Prostate gland (tissue), 2 donors: Measurements from ENCODE around the gene THEM4. TPM values are rescaled to one million over a fixed set of nuclear protein-coding genes. Genes with fewer than 3 reads are reported as not detected.

Experiments
- DNase-seq: peaks from one replicate; pipeline ENCODE4 v3.0.0-alpha.2; 2019; ENCODE audit warnings: low spot score
- H3K27ac ChIP-seq, 2 donors: fragments of 200-600 bp; sonication (generic); 2 replicates each; pipeline ENCODE4 v1.5.1; 2017 to 2019
- H3K27me3 ChIP-seq: fragments of 200-600 bp; sonication (generic); replicated peaks from 2 replicates; pipeline ENCODE4 v1.5.1; 2019; ENCODE audit not compliant: insufficient read depth
- H3K36me3 ChIP-seq, 2 donors: fragments of 200-600 bp; sonication (generic); 1 replicate in 1 of 2; 2 replicates in 1 of 2; pipeline versions ENCODE4 v1.5.1 to v1.8.1; 2017 to 2019
- H3K4me1 ChIP-seq: fragments of 200-600 bp; sonication (generic); replicated peaks from 2 replicates; pipeline ENCODE4 v1.5.1; 2019
- H3K4me3 ChIP-seq, 2 donors: fragments of 200-600 bp; sonication (generic); 2 replicates each; pipeline ENCODE4 v1.5.1; 2017 to 2019
- H3K9me3 ChIP-seq: fragments of 200-600 bp; sonication (generic); 2 replicates; pipeline ENCODE4 v1.5.1; 2017
- CTCF ChIP-seq, 4 experiments: fragments of 200-600 bp in 2 of 4; fragments of 450-650 bp in 2 of 4; sonication (generic) in 2 of 4; IDR thresholded peaks; 1 replicate in 3 of 4; 2 replicates in 1 of 4; pipeline ENCODE4 v1.5.1; 2016 to 2019; ENCODE audit warnings: antibody characterized with exemption in 4 of 4, mild to moderate bottlenecking in 2 of 4, moderate library complexity in 2 of 4
- POLR2A ChIP-seq: fragments of 450-650 bp; IDR thresholded peaks from one replicate; pipeline ENCODE4 v1.6.1; 2016; ENCODE audit warnings: antibody characterized with exemption, mild to moderate bottlenecking
- POLR2AphosphoS5 ChIP-seq: sonication (generic); formaldehyde crosslinking; IDR thresholded peaks from one replicate; pipeline ENCODE4 v1.6.1; 2017; ENCODE audit warnings: antibody characterized with exemption
- WGBS: methylation state at CpG from one replicate; pipeline ENCODE4 v1.1.5; 2018; 5-methylcytosine and 5-hydroxymethylcytosine counted together
- intact Hi-C: fragments of 100-400 bp; cut with DNase I; formaldehyde crosslinking; loops from one replicate; pipeline ENCODE4 v1.14.2; 2022
- total RNA-seq, 2 donors: library from RNA; depleted of rRNA; stranded (reverse); fragments of >200 nt; gene quantifications; one replicate each; pipeline ENCODE4 v1.1.0, GENCODE V29; 2016

THEM4 gene
- total RNA-seq, 2 donors from 2014 or later: 21.2 to 30.3 TPM

- TF ChIP-seq POLR2AphosphoS5 (no peak), POLR2A (no peak), CTCF (IDR thresholded peaks at IDR 0.05) (no peak)
- intact Hi-C loops: no loop called here
- no peaks in the 10 kb centered on the region for H3K4me1 ChIP-seq
- no peaks in the 10 kb centered on the region for H3K27me3 ChIP-seq
- 87% methylated on average over 2 of the region's 2 CpGs for WGBS
- H3K9me3 ChIP-seq: no peaks in the 10 kb centered on the region
- no peak overlapping the region for H3K4me3 ChIP-seq
- H3K36me3 ChIP-seq: no peaks in the 10 kb centered on the region
- no peak for DNase-seq
- no peak overlapping the region for H3K27ac ChIP-seq
These were observed 42.0 kb downstream of the THEM4 start for GRCh38 chr1:151867321-151867720.

GRCh38 chr1:151864411-151864810, 44.9 kb downstream of the THEM4 start:
- Histone ChIP-seq H3K27ac (no peak overlapping the region), H3K4me3 (no peak overlapping the region), H3K4me1 (no peaks in the 10 kb centered on the region), H3K9me3 (no peaks in the 10 kb centered on the region), H3K36me3 (no peaks in the 10 kb centered on the region), H3K27me3 (no peaks in the 10 kb centered on the region)
- TF ChIP-seq CTCF (IDR thresholded peaks at IDR 0.05) (no peak), POLR2A (no peak), POLR2AphosphoS5 (no peak)
- intact Hi-C loops: no loop called here
- 45% methylated on average over 2 of the region's 2 CpGs for whole genome bisulfite sequencing
- no peak for DNase-seq

GRCh38 chr1:151862604-151863003, 46.7 kb downstream of the THEM4 start:
- intact Hi-C loops: no loop called here
- H3K27ac ChIP-seq: no peak overlapping the region
- no peaks in the 10 kb centered on the region for H3K36me3 ChIP-seq
- no peaks in the 10 kb centered on the region for H3K9me3 ChIP-seq
- TF ChIP-seq POLR2AphosphoS5 (no peak), CTCF (IDR thresholded peaks at IDR 0.05) (no peak), POLR2A (no peak)
- H3K4me1 ChIP-seq: no peaks in the 10 kb centered on the region
- no peaks in the 10 kb centered on the region for H3K27me3 ChIP-seq
- H3K4me3 ChIP-seq: no peak overlapping the region
- DNase-seq: no peak

- no peaks in the 10 kb centered on the region for H3K27me3 ChIP-seq
- DNase-seq: no peak
- no peaks in the 10 kb centered on the region for H3K36me3 ChIP-seq
- 70% methylated on average over 7 of the region's 7 CpGs for WGBS
- no peak overlapping the region for H3K4me3 ChIP-seq
- H3K27ac ChIP-seq: no peak overlapping the region
- no peaks in the 10 kb centered on the region for H3K4me1 ChIP-seq
- TF ChIP-seq CTCF (IDR thresholded peaks at IDR 0.05) (no peak), POLR2A (no peak), POLR2AphosphoS5 (no peak)
- H3K9me3 ChIP-seq: no peaks in the 10 kb centered on the region
- intact Hi-C loops: no loop called here
These were observed 48.7 kb downstream of the THEM4 start for GRCh38 chr1:151860504-151861187.

GRCh38 chr1:151859891-151860293, 49.4 kb downstream of the THEM4 start:
- WGBS: 84% methylated on average over 6 of the region's 6 CpGs
- H3K4me3 ChIP-seq: no peak overlapping the region
- intact Hi-C loops: no loop called here
- H3K27me3 ChIP-seq: no peaks in the 10 kb centered on the region
- no peak for TF ChIP-seq POLR2A
- TF ChIP-seq CTCF (IDR thresholded peaks at IDR 0.05): no peak
- TF ChIP-seq POLR2AphosphoS5: no peak
- DNase-seq: no peak
- no peaks in the 10 kb centered on the region for H3K36me3 ChIP-seq
- no peaks in the 10 kb centered on the region for H3K9me3 ChIP-seq
- no peaks in the 10 kb centered on the region for H3K4me1 ChIP-seq
- H3K27ac ChIP-seq: no peak overlapping the region
